AG04450 (cell line): ENCODE results near the gene UTRN. TPM values are rescaled to one million over a fixed set of nuclear protein-coding genes. Genes with fewer than 3 reads are reported as not detected.

Source experiments
- CTCF ChIA-PET: fragments of 300-600, 350-600 bp; formaldehyde crosslinking; extraction: SDS; loops from one replicate; lab custom pipeline; 2022; ENCODE audit warnings: antibody characterized with exemption, inconsistent platforms; lab: Charles Lee
- POLR2A ChIA-PET: fragments of 350-600 bp; formaldehyde crosslinking; extraction: SDS; loops from one replicate; lab custom pipeline; 2021; ENCODE audit warnings: antibody characterized with exemption, inconsistent platforms; lab: Yijun Ruan, JAX
- DNase-seq: peaks from one replicate; pipeline ENCODE4 v3.0.0-alpha.2; 2011; ENCODE audit warnings: low read depth, low spot score
- H3K27ac ChIP-seq: one replicate; pipeline ENCODE4 v1.5.1; 2012; ENCODE audit warnings: low read depth, low read length, control low read depth
- H3K27me3 ChIP-seq: one replicate; pipeline ENCODE4 v1.6.0; 2012; ENCODE audit warnings: low read length; ENCODE audit not compliant: control insufficient read depth, insufficient read depth
- H3K4me3 ChIP-seq: 2 replicates; pipeline ENCODE4 v1.5.1; 2011; ENCODE audit warnings: mild to moderate bottlenecking, low read depth, low read length, control low read depth
- H3K9me3 ChIP-seq: 2 replicates; pipeline ENCODE4 v1.5.1; 2012; ENCODE audit warnings: low read length; ENCODE audit not compliant: control insufficient read depth, insufficient read depth
- CTCF ChIP-seq: IDR thresholded peaks from 2 replicates; pipeline ENCODE4 v1.5.1; 2011; ENCODE audit warnings: low read depth, low read length, control low read depth, inconsistent platforms
- polyA plus RNA-seq: library from polyadenylated mRNA; depleted of rRNA; stranded (reverse); fragments of >200 nt; gene quantifications from 2 replicates; pipeline ENCODE4 v1.2.3, GENCODE V29; 2011

Gene UTRN
- polyA plus RNA-seq, 1 experiment = 32.1 TPM

DNA sequence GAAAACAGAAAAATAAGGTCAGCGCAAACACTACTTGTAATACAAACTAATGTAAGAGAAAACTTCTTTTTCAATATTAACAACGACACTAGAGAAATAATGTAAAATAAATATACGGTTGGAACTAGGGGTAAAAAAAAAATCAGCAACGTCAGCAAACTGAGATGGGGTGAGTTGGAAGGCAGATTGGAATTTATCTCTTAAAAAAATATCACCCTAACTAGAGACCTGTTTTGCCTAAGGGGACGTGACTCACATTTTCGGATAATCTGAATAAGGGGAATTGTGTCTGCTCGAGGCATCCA lies 705 bp upstream of the UTRN start:
- POLR2A ChIA-PET = interaction anchor here (0.6 to 0.7 kb wide), 3 partner anchors 36 to 781 kb away, joined by 3 to 4 read pairs (median 3); no protein-coding TSS in a partner anchor
- peak overlapping the region; percentile 33 for H3K27ac ChIP-seq
- no peaks in the 10 kb centered on the region for H3K27me3 ChIP-seq
- DNase-seq = no peak
- TF ChIP-seq CTCF = no peak
- CTCF ChIA-PET = interaction anchor here (1.0 kb wide), 1 partner anchor 198 kb away, joined by 4 read pairs; no protein-coding TSS in a partner anchor
- peaks cover 6% of the 10 kb centered on the region for H3K9me3 ChIP-seq
- H3K4me3 ChIP-seq = peak overlapping the region; percentile 83

- TF ChIP-seq CTCF = no peak
- Histone ChIP-seq H3K4me3 (peak overlapping the region; percentile 83), H3K9me3 (peaks cover 6% of the 10 kb centered on the region), H3K27ac (peak overlapping the region; percentile 94), H3K27me3 (no peaks in the 10 kb centered on the region)
- CTCF ChIA-PET = interaction anchor here (0.6 to 1.3 kb wide), 4 partner anchors 16 to 1348 kb away, joined by 3 to 4 read pairs (median 3); no protein-coding TSS in a partner anchor
- POLR2A ChIA-PET = interaction anchor here (0.7 to 1.0 kb wide), 3 partner anchors 36 to 149 kb away, joined by 4 read pairs; no protein-coding TSS in a partner anchor
- DNase-seq = no peak
Observed at GRCh38 chr6:144285548-144285797, 338 bp downstream of the UTRN start.

DNA sequence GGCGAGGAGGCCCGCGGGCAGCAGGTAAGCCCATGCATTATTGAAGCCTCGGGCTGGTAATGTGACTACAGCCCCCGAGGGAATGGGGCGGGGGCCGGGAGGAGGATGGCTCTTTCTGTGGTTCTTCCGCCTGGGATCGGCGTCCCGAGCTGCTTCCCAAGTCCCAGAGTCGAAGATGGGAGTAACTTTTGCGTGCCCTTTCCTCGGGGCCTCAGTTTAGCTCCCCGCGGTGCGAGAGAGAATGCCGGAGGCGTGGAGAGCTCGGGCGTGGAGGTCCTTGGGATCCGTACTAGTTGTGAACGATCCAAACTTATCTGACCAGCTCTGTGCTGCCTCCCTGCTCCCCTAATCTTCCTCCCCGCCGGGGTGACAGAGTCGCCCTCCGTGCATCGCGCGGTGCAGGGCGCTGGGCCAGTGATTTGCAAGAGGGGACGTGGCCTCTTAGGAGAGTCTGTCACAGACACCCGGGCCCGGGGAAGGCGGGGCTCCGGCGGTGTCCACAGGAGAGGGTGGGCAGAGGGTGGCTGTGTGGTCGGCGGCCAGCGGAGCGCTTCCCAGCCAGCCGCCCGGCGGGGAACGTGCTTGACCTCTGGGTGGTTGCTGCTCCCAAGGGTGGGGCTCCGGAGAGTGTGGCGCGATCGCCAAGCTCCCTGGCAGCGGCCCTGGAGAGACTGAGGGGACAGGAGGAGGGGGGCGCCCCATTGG lies 815 bp downstream of the UTRN start:
- peaks cover 6% of the 10 kb centered on the region for H3K9me3 ChIP-seq
- peak overlapping the region; percentile 94 for H3K27ac ChIP-seq
- ChIA-PET CTCF (interaction anchor here (1.0 to 1.3 kb wide), 4 partner anchors 9 to 1348 kb away, joined by 3 to 4 read pairs (median 4); no protein-coding TSS in a partner anchor), POLR2A (interaction anchor here (0.5 to 1.4 kb wide), 11 partner anchors 22 to 483 kb away, joined by 3 to 10 read pairs (median 4); no protein-coding TSS in a partner anchor)
- TF ChIP-seq CTCF = no peak
- no peak for DNase-seq
- peak overlapping the region; percentile 83 for H3K4me3 ChIP-seq
- no peaks in the 10 kb centered on the region for H3K27me3 ChIP-seq

GRCh38 chr6:144286503-144287393 lies 1.6 kb downstream of the UTRN start:
- POLR2A ChIA-PET = interaction anchor here (0.5 to 1.4 kb wide), 13 partner anchors 22 to 851 kb away, joined by 3 to 10 read pairs (median 4); no protein-coding TSS in a partner anchor
- H3K27me3 ChIP-seq = no peaks in the 10 kb centered on the region
- H3K4me3 ChIP-seq = peak overlapping the region; percentile 83
- no peak for TF ChIP-seq CTCF
- DNase-seq = peak; percentile 83
- CTCF ChIA-PET = interaction anchor here (0.7 to 1.0 kb wide), 3 partner anchors 8 to 1347 kb away, joined by 3 to 7 read pairs (median 4); no protein-coding TSS in a partner anchor
- H3K9me3 ChIP-seq = peaks cover 6% of the 10 kb centered on the region
- peak overlapping the region; percentile 94 for H3K27ac ChIP-seq
